ENCODE data around the gene SLC35F3. TPM values are rescaled to one million over a fixed set of nuclear protein-coding genes. Genes with fewer than 3 reads are reported as not detected.

Gene SLC35F3
- total RNA-seq, 5 donors from 2014 or later (not counting 1 experiment from before 2014, with no cell fraction given): 0.19 to 4.6 (median 1.3) TPM; not detected in 1

DNA sequence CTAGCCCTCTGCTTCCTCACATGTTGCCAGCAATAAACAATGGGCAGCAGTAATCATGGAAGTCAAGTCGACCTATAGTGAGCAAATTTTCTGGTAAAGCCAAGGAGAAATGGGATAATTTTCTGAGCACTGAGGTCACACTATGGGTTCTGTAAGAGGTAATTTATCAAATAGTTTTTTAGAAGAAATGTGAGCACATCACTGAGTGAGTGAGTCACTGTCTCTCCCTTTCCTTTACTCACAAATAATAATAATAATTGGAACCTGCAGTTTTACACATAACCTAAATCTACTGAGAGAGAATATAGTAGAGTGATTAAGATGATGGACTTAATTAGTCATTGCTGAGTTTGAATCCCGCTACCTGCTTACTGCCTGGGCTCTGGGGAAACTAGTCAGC, 23.6 kb downstream of the SLC35F3 start:
- Mint-ChIP-seq H3K4me1 (no peaks in the 10 kb centered on the region), H3K4me3 (no peak overlapping the region), H3K36me3 (no peaks in the 10 kb centered on the region), H3K9me3 (peaks cover 0 to 17% (median 12%) of the 10 kb centered on the region in 3 donors), H3K27ac (no peak overlapping the region), H3K27me3 (peaks cover 5 to 16% of the 10 kb centered on the region in 2 donors)
- Histone ChIP-seq H3K36me3 (ENCODE audit: control insufficient read depth in 2 of 2, extremely low read depth in 1 of 2, insufficient read depth in 1 of 2, low read length in 1 of 2) (no peaks in the 10 kb centered on the region), H3K4me3 (ENCODE audit: control insufficient read depth in 1 of 2, extremely low read depth in 1 of 2, low read length in 1 of 2) (no peak overlapping the region), H3K27ac (ENCODE audit: low read length) (no peak overlapping the region), H3K9me3 (no peaks in the 10 kb centered on the region), H3K4me1 (ENCODE audit: control insufficient read depth in 1 of 2, extremely low read depth in 1 of 2, insufficient read depth in 2 of 2, low read length in 2 of 2) (no peaks in the 10 kb centered on the region), H3K27me3 (replicated peaks in 1 of 2; ENCODE audit: control insufficient read depth in 2 of 2, extremely low read depth in 1 of 2, insufficient read depth in 2 of 2, low read length in 1 of 2) (no peaks in the 10 kb centered on the region)
- ATAC-seq (replicated peaks in 1 of 4): no peak
- CTCF ChIA-PET: no interaction called here
- 14% methylated on average over 1 of the region's 2 CpGs for WGBS (ENCODE audit: insufficient coverage)
- POLR2A ChIA-PET: no interaction called here
- no peak for DNase-seq

DNA sequence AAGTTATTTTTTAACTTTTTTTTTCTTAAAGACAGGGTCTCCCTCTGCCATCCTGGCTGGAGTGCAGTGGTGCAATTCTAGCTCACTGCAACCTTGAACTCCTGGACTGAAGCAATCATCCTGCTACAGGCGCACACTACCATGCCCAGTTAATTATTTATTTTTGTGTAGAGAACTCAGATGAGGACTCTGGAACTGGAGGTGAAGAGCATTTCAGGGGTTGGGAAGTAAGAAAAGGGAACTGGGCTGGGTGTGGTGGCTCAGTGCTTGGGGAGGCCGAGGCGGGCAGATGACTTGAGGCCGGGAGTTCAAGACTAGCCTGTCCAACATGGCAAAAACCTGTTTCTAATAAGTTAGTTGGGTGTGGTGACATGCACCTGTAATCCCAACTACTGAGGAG, 28.9 kb downstream of the SLC35F3 start:
- H3K4me1 Mint-ChIP-seq: no peaks in the 10 kb centered on the region
- DNase-seq (no peak), ATAC-seq (replicated peaks in 1 of 4) (no peak)
- H3K4me3 Mint-ChIP-seq: no peak overlapping the region
- no peak overlapping the region for H3K4me3 ChIP-seq (ENCODE audit: control insufficient read depth in 1 of 2, extremely low read depth in 1 of 2, low read length in 1 of 2)
- no peaks in the 10 kb centered on the region for H3K9me3 Mint-ChIP-seq
- H3K9me3 ChIP-seq: no peaks in the 10 kb centered on the region
- no peaks in the 10 kb centered on the region for H3K36me3 Mint-ChIP-seq
- no peaks in the 10 kb centered on the region for H3K4me1 ChIP-seq (ENCODE audit: control insufficient read depth in 1 of 2, extremely low read depth in 1 of 2, insufficient read depth in 2 of 2, low read length in 2 of 2)
- no peak overlapping the region for H3K27ac ChIP-seq (ENCODE audit: low read length)
- H3K27me3 ChIP-seq (replicated peaks in 1 of 2; ENCODE audit: control insufficient read depth in 2 of 2, extremely low read depth in 1 of 2, insufficient read depth in 2 of 2, low read length in 1 of 2): peaks cover 0 to 5% of the 10 kb centered on the region in 2 experiments
- H3K27me3 Mint-ChIP-seq: peaks cover 11 to 18% of the 10 kb centered on the region in 2 donors
- no peaks in the 10 kb centered on the region for H3K36me3 ChIP-seq (ENCODE audit: control insufficient read depth in 2 of 2, extremely low read depth in 1 of 2, insufficient read depth in 1 of 2, low read length in 1 of 2)
- WGBS (ENCODE audit: insufficient coverage): 73% methylated on average over 3 of the region's 4 CpGs
- CTCF ChIA-PET: no interaction called here
- POLR2A ChIA-PET: no interaction called here
- H3K27ac Mint-ChIP-seq: no peak overlapping the region

DNA sequence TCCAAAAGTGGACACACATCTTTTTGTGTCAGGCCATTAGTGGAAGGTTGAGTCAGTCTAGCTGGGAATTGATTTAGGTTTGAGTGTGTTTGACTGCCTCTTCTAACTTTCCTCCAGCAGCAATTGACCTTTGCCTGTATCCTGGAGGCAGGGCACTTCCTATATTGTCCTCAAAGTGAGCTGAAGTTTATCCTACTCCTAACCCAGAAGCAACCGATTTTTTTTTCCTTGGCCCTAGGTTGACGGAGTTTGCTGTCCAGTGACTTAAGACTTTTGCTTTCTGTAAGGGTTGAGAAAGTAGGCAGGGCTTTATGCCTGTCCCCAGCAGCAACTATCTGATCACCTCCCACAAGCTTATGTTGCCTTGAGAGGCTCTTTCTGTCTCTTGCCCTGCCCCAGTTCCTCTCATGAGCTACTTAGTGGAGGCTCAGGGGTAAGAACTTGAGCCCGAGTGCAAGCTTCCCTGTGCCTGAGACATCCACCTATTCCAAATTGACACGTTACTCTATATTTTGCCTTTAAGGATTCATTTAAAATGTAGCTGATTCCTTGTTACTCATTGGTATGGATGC, 30.9 kb downstream of the SLC35F3 start:
- DNase-seq (no peak), ATAC-seq (replicated peaks in 1 of 4) (no peak)
- no peaks in the 10 kb centered on the region for H3K36me3 Mint-ChIP-seq
- no peaks in the 10 kb centered on the region for H3K4me1 ChIP-seq (ENCODE audit: control insufficient read depth in 1 of 2, extremely low read depth in 1 of 2, insufficient read depth in 2 of 2, low read length in 2 of 2)
- POLR2A ChIA-PET: no interaction called here
- WGBS (ENCODE audit: insufficient coverage): no CpG with 5 or more reads among the region's 4 CpGs
- H3K36me3 ChIP-seq (ENCODE audit: control insufficient read depth in 2 of 2, extremely low read depth in 1 of 2, insufficient read depth in 1 of 2, low read length in 1 of 2): no peaks in the 10 kb centered on the region
- peaks cover 14 to 22% of the 10 kb centered on the region in 2 donors for H3K27me3 Mint-ChIP-seq
- CTCF ChIA-PET: interaction anchor here in 1 of 2 donors (0.6 kb wide), 1 partner anchor 1723 kb away, joined by 7 read pairs; no protein-coding TSS in a partner anchor
- no peak overlapping the region for H3K4me3 ChIP-seq (ENCODE audit: control insufficient read depth in 1 of 2, extremely low read depth in 1 of 2, low read length in 1 of 2)
- no peak overlapping the region for H3K27ac Mint-ChIP-seq
- no peak overlapping the region for H3K27ac ChIP-seq (ENCODE audit: low read length)
- H3K27me3 ChIP-seq (replicated peaks in 1 of 2; ENCODE audit: control insufficient read depth in 2 of 2, extremely low read depth in 1 of 2, insufficient read depth in 2 of 2, low read length in 1 of 2): peaks cover 0 to 8% of the 10 kb centered on the region in 2 experiments
- H3K9me3 Mint-ChIP-seq: no peaks in the 10 kb centered on the region
- H3K4me3 Mint-ChIP-seq: no peak overlapping the region
- H3K9me3 ChIP-seq: no peaks in the 10 kb centered on the region
- no peaks in the 10 kb centered on the region for H3K4me1 Mint-ChIP-seq

DNA sequence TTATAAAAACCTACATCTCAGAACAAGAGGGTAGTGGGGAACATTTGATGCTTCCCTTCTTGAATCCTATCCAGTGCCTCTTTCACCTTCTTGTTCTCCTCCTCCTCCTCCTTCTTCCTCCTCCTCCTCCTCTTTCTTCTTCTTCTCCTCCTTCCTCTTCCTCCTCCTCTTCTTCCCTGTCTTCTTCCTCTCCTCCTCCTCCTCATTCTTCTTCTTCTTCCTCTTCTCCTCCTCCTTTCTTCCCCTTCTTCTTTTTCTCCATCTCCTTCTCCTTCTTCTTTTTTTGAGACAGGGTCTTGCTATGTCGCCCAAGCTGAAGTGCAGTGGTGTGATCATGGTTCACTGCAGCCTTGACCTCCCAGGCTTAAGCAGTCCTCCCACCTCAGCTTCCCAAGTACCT, 31.9 kb downstream of the SLC35F3 start:
- Histone ChIP-seq H3K9me3 (no peaks in the 10 kb centered on the region), H3K27ac (ENCODE audit: low read length) (no peak overlapping the region), H3K36me3 (ENCODE audit: control insufficient read depth in 2 of 2, extremely low read depth in 1 of 2, insufficient read depth in 1 of 2, low read length in 1 of 2) (no peaks in the 10 kb centered on the region), H3K4me1 (ENCODE audit: control insufficient read depth in 1 of 2, extremely low read depth in 1 of 2, insufficient read depth in 2 of 2, low read length in 2 of 2) (no peaks in the 10 kb centered on the region), H3K4me3 (ENCODE audit: control insufficient read depth in 1 of 2, extremely low read depth in 1 of 2, low read length in 1 of 2) (no peak overlapping the region), H3K27me3 (replicated peaks in 1 of 2; ENCODE audit: control insufficient read depth in 2 of 2, extremely low read depth in 1 of 2, insufficient read depth in 2 of 2, low read length in 1 of 2) (peaks cover 0 to 8% of the 10 kb centered on the region in 2 experiments)
- CTCF ChIA-PET: no interaction called here
- no peaks in the 10 kb centered on the region for H3K4me1 Mint-ChIP-seq
- POLR2A ChIA-PET: no interaction called here
- ATAC-seq (replicated peaks in 1 of 4): no peak
- no CpG with 5 or more reads among the region's 1 CpG for WGBS (ENCODE audit: insufficient coverage)
- peaks cover 13 to 18% of the 10 kb centered on the region in 2 donors for H3K27me3 Mint-ChIP-seq
- no peak for DNase-seq
- no peak overlapping the region for H3K4me3 Mint-ChIP-seq
- no peak overlapping the region for H3K27ac Mint-ChIP-seq
- H3K36me3 Mint-ChIP-seq: no peaks in the 10 kb centered on the region
- H3K9me3 Mint-ChIP-seq: no peaks in the 10 kb centered on the region

DNA sequence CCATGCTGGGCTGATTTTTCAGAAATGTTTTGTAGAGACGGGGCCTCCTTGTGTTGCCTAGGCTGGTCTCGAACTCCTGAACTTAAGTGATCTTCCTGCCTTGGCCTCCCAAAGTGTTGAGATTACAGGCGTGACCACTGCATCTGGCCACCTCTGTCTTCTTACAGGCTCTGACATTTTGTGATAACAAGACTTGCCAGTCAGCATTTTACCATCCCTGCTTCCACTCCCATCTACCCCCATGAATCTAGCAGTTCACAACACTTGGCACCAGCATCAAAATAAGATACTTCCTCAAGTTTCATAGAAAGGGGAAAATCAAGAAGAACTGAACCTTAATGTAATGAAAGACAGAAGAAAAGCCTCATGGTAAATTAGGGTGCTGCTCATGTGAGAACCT, 32.4 kb downstream of the SLC35F3 start:
- DNase-seq (no peak), ATAC-seq (replicated peaks in 1 of 4) (no peak)
- CTCF ChIA-PET: no interaction called here
- peaks cover 0 to 8% of the 10 kb centered on the region in 2 experiments for H3K27me3 ChIP-seq (replicated peaks in 1 of 2; ENCODE audit: control insufficient read depth in 2 of 2, extremely low read depth in 1 of 2, insufficient read depth in 2 of 2, low read length in 1 of 2)
- no peaks in the 10 kb centered on the region for H3K4me1 ChIP-seq (ENCODE audit: control insufficient read depth in 1 of 2, extremely low read depth in 1 of 2, insufficient read depth in 2 of 2, low read length in 2 of 2)
- POLR2A ChIA-PET: no interaction called here
- Mint-ChIP-seq H3K4me3 (no peak overlapping the region), H3K4me1 (no peaks in the 10 kb centered on the region), H3K27me3 (peaks cover 13 to 17% of the 10 kb centered on the region in 2 donors), H3K36me3 (no peaks in the 10 kb centered on the region), H3K27ac (no peak overlapping the region), H3K9me3 (no peaks in the 10 kb centered on the region)
- H3K9me3 ChIP-seq: no peaks in the 10 kb centered on the region
- no peak overlapping the region for H3K27ac ChIP-seq (ENCODE audit: low read length)
- WGBS (ENCODE audit: insufficient coverage): 71% methylated on average over 3 of the region's 3 CpGs
- no peak overlapping the region for H3K4me3 ChIP-seq (ENCODE audit: control insufficient read depth in 1 of 2, extremely low read depth in 1 of 2, low read length in 1 of 2)
- no peaks in the 10 kb centered on the region for H3K36me3 ChIP-seq (ENCODE audit: control insufficient read depth in 2 of 2, extremely low read depth in 1 of 2, insufficient read depth in 1 of 2, low read length in 1 of 2)

DNA sequence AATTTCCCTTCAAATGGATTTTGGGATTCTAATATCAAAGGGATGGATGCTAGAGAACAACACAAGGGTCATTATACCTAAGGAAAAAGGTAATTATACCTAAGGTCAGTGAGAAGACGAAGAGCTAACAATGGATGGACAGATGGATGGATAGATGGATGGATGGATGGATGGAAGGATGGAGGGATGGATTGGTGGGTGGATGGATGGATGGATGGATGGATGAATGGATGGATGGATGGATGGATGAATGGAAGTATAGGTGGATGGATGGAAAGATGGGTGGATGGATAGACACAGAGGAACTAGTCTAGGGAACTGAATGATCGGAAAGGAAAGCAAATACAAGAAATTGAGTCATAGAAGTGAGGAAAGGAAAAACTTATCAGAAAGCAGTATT, 34.0 kb downstream of the SLC35F3 start:
- Mint-ChIP-seq H3K36me3 (no peaks in the 10 kb centered on the region), H3K9me3 (peaks cover 0 to 4% (median 0%) of the 10 kb centered on the region in 3 donors), H3K27ac (no peak overlapping the region), H3K27me3 (peaks cover 13 to 17% of the 10 kb centered on the region in 2 donors), H3K4me3 (no peak overlapping the region), H3K4me1 (no peaks in the 10 kb centered on the region)
- WGBS (ENCODE audit: insufficient coverage): 84% methylated on average over 2 of the region's 2 CpGs
- H3K27ac ChIP-seq (ENCODE audit: low read length): no peak overlapping the region
- no peak overlapping the region for H3K4me3 ChIP-seq (ENCODE audit: control insufficient read depth in 1 of 2, extremely low read depth in 1 of 2, low read length in 1 of 2)
- H3K36me3 ChIP-seq (ENCODE audit: control insufficient read depth in 2 of 2, extremely low read depth in 1 of 2, insufficient read depth in 1 of 2, low read length in 1 of 2): no peaks in the 10 kb centered on the region
- CTCF ChIA-PET: no interaction called here
- peaks cover 0 to 8% of the 10 kb centered on the region in 2 experiments for H3K27me3 ChIP-seq (replicated peaks in 1 of 2; ENCODE audit: control insufficient read depth in 2 of 2, extremely low read depth in 1 of 2, insufficient read depth in 2 of 2, low read length in 1 of 2)
- POLR2A ChIA-PET: no interaction called here
- ATAC-seq (replicated peaks in 1 of 4) (no peak), DNase-seq (no peak)
- H3K4me1 ChIP-seq (ENCODE audit: control insufficient read depth in 1 of 2, extremely low read depth in 1 of 2, insufficient read depth in 2 of 2, low read length in 2 of 2): no peaks in the 10 kb centered on the region
- H3K9me3 ChIP-seq: no peaks in the 10 kb centered on the region

DNA sequence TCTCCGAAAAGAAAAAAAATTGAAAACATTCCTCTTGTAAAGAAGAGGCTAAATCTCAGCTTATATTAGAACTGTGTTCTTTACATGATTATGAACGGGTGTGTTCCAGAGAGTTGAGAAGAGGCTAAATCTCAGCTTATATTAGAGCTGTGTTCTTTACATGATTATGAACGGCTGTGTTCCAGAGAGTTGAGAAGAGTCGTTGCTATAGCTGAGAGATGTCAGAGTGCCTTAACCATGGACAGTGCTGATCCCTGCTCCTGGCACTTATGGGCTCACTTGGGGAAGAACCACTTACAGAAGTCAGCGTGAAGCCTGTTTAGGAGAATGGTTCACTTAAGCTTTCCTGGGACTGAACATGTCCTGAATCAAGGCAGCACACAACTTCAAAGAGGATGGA, 35.0 kb downstream of the SLC35F3 start:
- Mint-ChIP-seq H3K27ac (no peak overlapping the region), H3K9me3 (peaks cover 0 to 4% (median 0%) of the 10 kb centered on the region in 3 donors), H3K4me1 (no peaks in the 10 kb centered on the region), H3K4me3 (no peak overlapping the region), H3K27me3 (peaks cover 13 to 17% of the 10 kb centered on the region in 2 donors), H3K36me3 (no peaks in the 10 kb centered on the region)
- Histone ChIP-seq H3K27ac (ENCODE audit: low read length) (no peak overlapping the region), H3K4me1 (ENCODE audit: control insufficient read depth in 1 of 2, extremely low read depth in 1 of 2, insufficient read depth in 2 of 2, low read length in 2 of 2) (no peaks in the 10 kb centered on the region), H3K9me3 (no peaks in the 10 kb centered on the region), H3K4me3 (ENCODE audit: control insufficient read depth in 1 of 2, extremely low read depth in 1 of 2, low read length in 1 of 2) (no peak overlapping the region), H3K27me3 (replicated peaks in 1 of 2; ENCODE audit: control insufficient read depth in 2 of 2, extremely low read depth in 1 of 2, insufficient read depth in 2 of 2, low read length in 1 of 2) (peaks cover 0 to 8% of the 10 kb centered on the region in 2 experiments), H3K36me3 (ENCODE audit: control insufficient read depth in 2 of 2, extremely low read depth in 1 of 2, insufficient read depth in 1 of 2, low read length in 1 of 2) (no peaks in the 10 kb centered on the region)
- ATAC-seq (replicated peaks in 1 of 4) (no peak), DNase-seq (no peak)
- 74% methylated on average over 4 of the region's 5 CpGs for WGBS (ENCODE audit: insufficient coverage)
- ChIA-PET CTCF (no interaction called here), POLR2A (no interaction called here)
